B cell (primary cell): ENCODE measurements around the gene GALC. TPM values are rescaled to one million over a fixed set of nuclear protein-coding genes. Genes with fewer than 3 reads are reported as not detected.

Source experiments
- ATAC-seq: fragments of 200-7000 bp; cut with Tn5 transposase; one replicate; pipeline ENCODE4 v1.10.0; 2021; ENCODE audit warnings: low read depth, mild to moderate bottlenecking, moderate number of reproducible peaks, moderate library complexity
- CTCF ChIA-PET: fragments of 350-600 bp; sonication (Branson Sonifier 250); formaldehyde crosslinking; loops from one replicate; lab custom pipeline; 2021; ENCODE audit warnings: antibody characterized with exemption, inconsistent platforms; lab: Charles Lee
- POLR2A ChIA-PET: fragments of 350-600 bp; sonication (Branson Sonifier 250); formaldehyde crosslinking; loops from one replicate; lab custom pipeline; 2021; ENCODE audit warnings: antibody characterized with exemption; lab: Charles Lee
- DNase-seq: peaks from one replicate; pipeline ENCODE4 v3.0.0; 2013
- H2AFZ ChIP-seq: 2 replicates; pipeline ENCODE4 v1.6.1; 2012; ENCODE audit warnings: mild to moderate bottlenecking, low read depth, low read length; ENCODE audit not compliant: insufficient read depth, poor library complexity, severe bottlenecking
- H3K27ac ChIP-seq, 2 donors: 1 replicate in 1 of 2; 2 replicates in 1 of 2; pipeline ENCODE4 v1.5.1; 2012 to 2013; ENCODE audit warnings: low read length in 2 of 2, mild to moderate bottlenecking in 2 of 2, moderate library complexity in 1 of 2
- H3K27me3 ChIP-seq, 4 experiments: fragments of 200-600 bp in 1 of 4; sonication (generic) in 1 of 4; replicated peaks in 1 of 4; 1 replicate in 2 of 4; 2 replicates in 2 of 4; pipeline versions ENCODE4 v1.6.1 to v1.7.0; 2013 to 2016; ENCODE audit warnings: low read length in 3 of 4, mild to moderate bottlenecking in 2 of 4, mixed read lengths in 1 of 4, moderate library complexity in 1 of 4; ENCODE audit not compliant: insufficient read depth in 4 of 4, control insufficient read depth in 3 of 4; ENCODE audit errors: control extremely low read depth in 1 of 4
- H3K36me3 ChIP-seq, 2 experiments: replicated peaks in 1 of 2; 1 replicate in 1 of 2; 2 replicates in 1 of 2; pipeline versions ENCODE4 v1.6.1 to v1.7.1; 2013; ENCODE audit warnings: low read length in 1 of 2; ENCODE audit not compliant: insufficient read depth in 2 of 2, control insufficient read depth in 1 of 2; ENCODE audit errors: control extremely low read depth in 1 of 2, extremely low read depth in 1 of 2
- H3K4me1 ChIP-seq, 2 donors: fragments of 200-600 bp in 1 of 2; sonication (generic) in 1 of 2; 1 replicate in 1 of 2; 2 replicates in 1 of 2; pipeline versions ENCODE4 v1.5.1 to v1.6.1; 2013 to 2017; ENCODE audit warnings: low read length in 2 of 2; ENCODE audit not compliant: control insufficient read depth in 2 of 2, insufficient read depth in 2 of 2
- H3K4me2 ChIP-seq: replicated peaks from 2 replicates; pipeline ENCODE3; 2012; ENCODE audit warnings: mild to moderate bottlenecking, low read depth, low read length; ENCODE audit not compliant: poor library complexity, severe bottlenecking
- H3K4me3 ChIP-seq, 5 experiments: fragments of 200-600 bp in 1 of 5; sonication (generic) in 1 of 5; 1 replicate in 3 of 5; 2 replicates in 2 of 5; pipeline versions ENCODE4 v1.5.1 to v1.7.0; 2011 to 2016; ENCODE audit warnings: low read length in 4 of 5, mild to moderate bottlenecking in 4 of 5, low read depth in 2 of 5, control low read depth in 1 of 5, moderate library complexity in 1 of 5; ENCODE audit not compliant: insufficient read depth in 1 of 5; ENCODE audit errors: control extremely low read depth in 1 of 5, extremely low read depth in 1 of 5
- H3K79me2 ChIP-seq: fragments of 200-600 bp; sonication (generic); one replicate; pipeline ENCODE4 v1.6.0; 2016; ENCODE audit warnings: low read length; ENCODE audit not compliant: control insufficient read depth, insufficient read depth
- H3K9ac ChIP-seq: fragments of 200-600 bp; sonication (generic); 2 replicates; pipeline ENCODE4 v1.6.1; 2017; ENCODE audit warnings: mild to moderate bottlenecking, low read length, moderate library complexity
- H3K9me3 ChIP-seq, 3 donors: one replicate each; pipeline versions ENCODE4 v1.6.1 to v1.7.1; 2013; ENCODE audit warnings: low read length in 2 of 3; ENCODE audit not compliant: control insufficient read depth in 2 of 3, insufficient read depth in 1 of 3; ENCODE audit errors: control extremely low read depth in 1 of 3
- H4K20me1 ChIP-seq: 2 replicates; pipeline ENCODE4 v1.6.0; 2012; ENCODE audit warnings: mild to moderate bottlenecking, low read length; ENCODE audit not compliant: insufficient read depth, control insufficient read depth, poor library complexity, severe bottlenecking
- H3K27ac Mint-ChIP-seq: one replicate; pipeline ENCODE4 v1.8.0; 2021; ENCODE audit warnings: mixed read lengths
- H3K27me3 Mint-ChIP-seq: one replicate; pipeline ENCODE4 v1.8.0; 2021; ENCODE audit warnings: mixed read lengths
- H3K4me1 Mint-ChIP-seq: one replicate; pipeline ENCODE4 v1.8.0; 2021; ENCODE audit warnings: mixed read lengths
- H3K4me3 Mint-ChIP-seq: one replicate; pipeline ENCODE4 v1.8.0; 2021; ENCODE audit warnings: mixed read lengths
- H3K9me3 Mint-ChIP-seq: one replicate; pipeline ENCODE4 v1.8.0; 2022; ENCODE audit warnings: mixed read lengths; ENCODE audit not compliant: insufficient read depth
- EZH2 ChIP-seq: IDR thresholded peaks from 2 replicates; pipeline ENCODE4 v1.6.1; 2012; ENCODE audit warnings: borderline replicate concordance, low read depth, mild to moderate bottlenecking, moderate library complexity, low read length; ENCODE audit not compliant: insufficient read depth, poor library complexity, severe bottlenecking
- WGBS: methylation state at CpG from one replicate; pipeline ENCODE4 v1.1.5; 2013; ENCODE audit warnings: missing lambda C conversion rate; ENCODE audit not compliant: insufficient coverage; 5-methylcytosine and 5-hydroxymethylcytosine counted together
- intact Hi-C: fragments of 100-400 bp; cut with micrococcal nuclease; formaldehyde crosslinking; loops from one replicate; pipeline ENCODE4 v1.10.0; 2022
- polyA plus RNA-seq: library from polyadenylated mRNA; depleted of rRNA; stranded (reverse); fragments of >200 nt; gene quantifications from 2 replicates; pipeline ENCODE4 v1.2.3, GENCODE V29; 2012
- total RNA-seq, 2 donors: library from RNA; stranded (reverse); fragments of 120-200 nt in 1 of 2; gene quantifications; 1 replicate in 1 of 2; 2 replicates in 1 of 2; pipeline versions ENCODE4 v1.2.3 to v1.2.4, GENCODE V29; 2013 to 2022
- TF ChIP-seq, protein P1 (sequence below): fragments of 200-600 bp; IDR thresholded peaks from one replicate; pipeline ENCODE4 v1.8.0; 2022; ENCODE audit warnings: antibody characterized with exemption, mild to moderate bottlenecking

The GALC gene
- total and polyA plus RNA-seq, 2 donors (not counting 1 experiment from before 2014, with no cell fraction given) = 4.9 to 17.8 TPM

DNA sequence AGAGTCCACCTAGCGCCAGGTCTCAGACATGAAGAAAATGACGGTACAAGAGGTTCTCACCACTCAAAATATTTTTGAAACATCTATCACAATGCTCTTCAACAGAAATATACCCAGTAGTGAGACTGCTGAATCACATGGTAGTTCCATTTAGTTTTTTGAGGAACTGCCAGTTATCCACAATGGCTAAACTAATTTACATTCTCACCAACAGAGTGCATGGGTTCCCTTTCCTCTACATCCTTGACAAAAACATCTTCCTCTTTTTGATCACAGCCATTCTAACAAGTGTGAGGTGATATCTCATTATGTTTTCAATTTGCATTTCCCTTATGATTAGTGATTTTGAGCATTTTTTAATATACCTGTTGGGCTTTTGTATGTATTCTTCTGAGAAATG, 6.3 kb upstream of the GALC start:
- ChIA-PET CTCF (no interaction called here), POLR2A (no interaction called here)
- Histone ChIP-seq H2AFZ (no peak overlapping the region), H3K9ac (no peak overlapping the region), H3K9me3 (no peaks in the 10 kb centered on the region), H3K27me3 (no peaks in the 10 kb centered on the region), H3K27ac (no peak overlapping the region), H3K4me1 (peaks cover 24 to 30% of the 10 kb centered on the region in 2 donors), H3K79me2 (peaks cover under 1% of the 10 kb centered on the region), H3K4me2 (no peak overlapping the region), H3K4me3 (no peak overlapping the region), H4K20me1 (no peaks in the 10 kb centered on the region), H3K36me3 (no peaks in the 10 kb centered on the region)
- no peak overlapping the region for H3K4me3 Mint-ChIP-seq
- H3K9me3 Mint-ChIP-seq = peaks cover 2% of the 10 kb centered on the region
- peaks cover 47% of the 10 kb centered on the region for H3K4me1 Mint-ChIP-seq
- TF ChIP-seq EZH2 = no peak
- TF ChIP-seq, protein P1, sequence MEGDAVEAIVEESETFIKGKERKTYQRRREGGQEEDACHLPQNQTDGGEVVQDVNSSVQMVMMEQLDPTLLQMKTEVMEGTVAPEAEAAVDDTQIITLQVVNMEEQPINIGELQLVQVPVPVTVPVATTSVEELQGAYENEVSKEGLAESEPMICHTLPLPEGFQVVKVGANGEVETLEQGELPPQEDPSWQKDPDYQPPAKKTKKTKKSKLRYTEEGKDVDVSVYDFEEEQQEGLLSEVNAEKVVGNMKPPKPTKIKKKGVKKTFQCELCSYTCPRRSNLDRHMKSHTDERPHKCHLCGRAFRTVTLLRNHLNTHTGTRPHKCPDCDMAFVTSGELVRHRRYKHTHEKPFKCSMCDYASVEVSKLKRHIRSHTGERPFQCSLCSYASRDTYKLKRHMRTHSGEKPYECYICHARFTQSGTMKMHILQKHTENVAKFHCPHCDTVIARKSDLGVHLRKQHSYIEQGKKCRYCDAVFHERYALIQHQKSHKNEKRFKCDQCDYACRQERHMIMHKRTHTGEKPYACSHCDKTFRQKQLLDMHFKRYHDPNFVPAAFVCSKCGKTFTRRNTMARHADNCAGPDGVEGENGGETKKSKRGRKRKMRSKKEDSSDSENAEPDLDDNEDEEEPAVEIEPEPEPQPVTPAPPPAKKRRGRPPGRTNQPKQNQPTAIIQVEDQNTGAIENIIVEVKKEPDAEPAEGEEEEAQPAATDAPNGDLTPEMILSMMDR = no peak
- no peaks in the 10 kb centered on the region for H3K27me3 Mint-ChIP-seq
- no CpG with 5 or more reads among the region's 2 CpGs for WGBS
- H3K27ac Mint-ChIP-seq = no peak overlapping the region
- ATAC-seq = peak; percentile 59
- peak; percentile 66 for DNase-seq
- intact Hi-C loops = no loop called here

- Mint-ChIP-seq H3K27me3 (no peaks in the 10 kb centered on the region), H3K9me3 (peaks cover 2% of the 10 kb centered on the region), H3K27ac (no peak overlapping the region), H3K4me1 (peaks cover 49% of the 10 kb centered on the region), H3K4me3 (no peak overlapping the region)
- H3K4me1 ChIP-seq = peaks cover 26 to 35% of the 10 kb centered on the region in 2 donors
- H4K20me1 ChIP-seq = no peaks in the 10 kb centered on the region
- H3K4me3 ChIP-seq = no peak overlapping the region
- no peak overlapping the region for H3K4me2 ChIP-seq
- H3K9me3 ChIP-seq = no peaks in the 10 kb centered on the region
- DNase-seq = no peak
- CTCF ChIA-PET = no interaction called here
- no peak overlapping the region for H3K27ac ChIP-seq
- POLR2A ChIA-PET = no interaction called here
- intact Hi-C loops = no loop called here
- no peak overlapping the region for H2AFZ ChIP-seq
- no peak for ATAC-seq
- no peaks in the 10 kb centered on the region for H3K79me2 ChIP-seq
- H3K36me3 ChIP-seq = no peaks in the 10 kb centered on the region
- no peak overlapping the region for H3K9ac ChIP-seq
- TF ChIP-seq, protein P1 = no peak
- TF ChIP-seq EZH2 = no peak
- no peaks in the 10 kb centered on the region for H3K27me3 ChIP-seq
These were observed 5.5 kb upstream of the GALC start for GRCh38 chr14:87998482-87998881.
